Coronary artery (tissue), 2 donors: ENCODE data around the gene NUDT7.

Experiments
- DNase-seq: peaks from one replicate; pipeline ENCODE4 v3.0.0-alpha.2; 2017; ENCODE audit warnings: low spot score
- H3K27ac ChIP-seq, 2 donors: fragments of 200-600 bp; sonication (generic); one replicate each; pipeline ENCODE4 v1.5.1; 2016 to 2019
- H3K4me3 ChIP-seq: fragments of 200-600 bp; sonication (generic); 2 replicates; pipeline ENCODE4 v1.5.1; 2016; ENCODE audit warnings: mild to moderate bottlenecking, moderate library complexity
- TF ChIP-seq, protein P1 (sequence below): fragments of 200-600 bp; sonication (generic); IDR thresholded peaks from one replicate; pipeline ENCODE4 v1.5.1; 2019; ENCODE audit warnings: antibody characterized with exemption

The NUDT7 gene

DNA sequence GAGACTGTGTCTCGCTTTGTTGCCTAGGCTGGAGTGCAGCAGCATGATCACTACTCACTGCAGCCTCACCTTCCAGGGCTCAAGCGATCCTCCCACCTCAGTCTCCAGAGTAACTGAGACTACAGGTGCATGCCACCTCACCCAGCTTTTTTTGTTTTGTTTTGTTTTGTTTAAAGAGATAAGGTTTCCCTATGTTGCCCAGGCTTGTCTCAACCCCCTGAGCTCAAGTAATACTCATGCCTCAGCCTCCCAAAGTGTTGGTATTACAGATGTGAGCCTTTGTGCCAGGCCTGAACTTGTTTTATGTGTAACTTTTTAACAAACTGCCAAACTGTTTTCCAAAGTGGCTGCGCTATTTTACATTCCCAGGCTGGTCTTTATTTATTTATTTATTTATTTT is 41.8 kb upstream of the NUDT7 start:
- TF ChIP-seq, protein P1, sequence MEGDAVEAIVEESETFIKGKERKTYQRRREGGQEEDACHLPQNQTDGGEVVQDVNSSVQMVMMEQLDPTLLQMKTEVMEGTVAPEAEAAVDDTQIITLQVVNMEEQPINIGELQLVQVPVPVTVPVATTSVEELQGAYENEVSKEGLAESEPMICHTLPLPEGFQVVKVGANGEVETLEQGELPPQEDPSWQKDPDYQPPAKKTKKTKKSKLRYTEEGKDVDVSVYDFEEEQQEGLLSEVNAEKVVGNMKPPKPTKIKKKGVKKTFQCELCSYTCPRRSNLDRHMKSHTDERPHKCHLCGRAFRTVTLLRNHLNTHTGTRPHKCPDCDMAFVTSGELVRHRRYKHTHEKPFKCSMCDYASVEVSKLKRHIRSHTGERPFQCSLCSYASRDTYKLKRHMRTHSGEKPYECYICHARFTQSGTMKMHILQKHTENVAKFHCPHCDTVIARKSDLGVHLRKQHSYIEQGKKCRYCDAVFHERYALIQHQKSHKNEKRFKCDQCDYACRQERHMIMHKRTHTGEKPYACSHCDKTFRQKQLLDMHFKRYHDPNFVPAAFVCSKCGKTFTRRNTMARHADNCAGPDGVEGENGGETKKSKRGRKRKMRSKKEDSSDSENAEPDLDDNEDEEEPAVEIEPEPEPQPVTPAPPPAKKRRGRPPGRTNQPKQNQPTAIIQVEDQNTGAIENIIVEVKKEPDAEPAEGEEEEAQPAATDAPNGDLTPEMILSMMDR: no peak
- no peak overlapping the region for H3K4me3 ChIP-seq

DNA sequence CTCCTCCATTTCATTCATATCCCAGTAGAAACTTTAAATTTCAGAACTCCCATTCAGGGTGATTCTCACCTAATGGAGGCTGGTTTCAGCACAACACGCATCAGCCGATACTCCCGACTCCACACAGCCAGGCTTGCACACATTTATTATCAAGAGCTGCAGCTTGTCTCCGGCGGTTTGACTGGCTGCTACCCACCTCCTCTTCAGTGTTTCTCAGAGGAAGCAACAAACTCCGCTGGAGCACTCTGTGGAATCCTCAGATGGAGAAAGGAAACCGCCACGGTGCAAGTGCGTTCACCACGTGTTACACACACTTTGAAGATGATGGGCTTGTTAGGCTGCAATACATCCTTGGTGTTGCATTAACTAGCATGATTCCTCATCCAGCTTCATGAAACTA is 39.7 kb upstream of the NUDT7 start:
- TF ChIP-seq, protein P1: no peak
- no peak for DNase-seq

More for the DNA sequence above, 41.8 kb upstream of the NUDT7 start:
- no peak for DNase-seq
- H3K27ac ChIP-seq: no peak overlapping the region

DNA sequence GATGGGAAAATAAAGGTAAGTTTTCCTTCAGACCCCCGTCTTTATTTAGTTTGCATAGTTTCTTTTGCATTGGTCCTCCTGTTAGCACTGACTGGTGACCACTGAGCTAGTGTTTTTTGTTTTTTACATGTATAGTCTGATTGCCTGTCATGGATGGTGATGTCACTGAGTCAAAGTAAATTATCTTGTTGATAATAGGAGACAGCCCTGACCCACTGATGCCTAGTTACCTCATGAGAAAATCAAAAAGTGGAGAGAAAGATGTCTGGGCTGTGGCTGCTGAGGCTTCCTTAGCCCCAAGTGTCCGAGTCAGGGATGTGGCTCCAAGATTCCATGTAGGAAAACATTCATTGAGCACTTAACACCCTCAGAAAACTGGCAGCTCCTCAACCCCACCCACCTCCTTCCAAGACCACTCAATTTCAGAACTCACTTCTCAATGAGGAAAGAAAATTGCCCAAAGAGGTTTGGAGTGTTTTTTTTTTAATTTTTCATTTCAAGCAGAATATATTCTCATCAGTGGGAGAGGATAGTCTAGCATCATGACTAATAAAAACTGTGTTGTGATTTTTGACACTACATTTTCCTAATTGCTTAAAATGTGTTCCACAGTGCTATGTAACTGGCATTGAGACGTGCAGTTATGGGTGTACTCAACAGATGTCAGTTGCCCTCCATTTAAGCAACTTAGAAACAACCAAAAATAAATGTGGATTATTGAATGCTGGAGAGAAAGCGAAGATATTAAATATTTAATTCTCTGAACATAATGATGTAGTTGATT is 38.7 kb upstream of the NUDT7 start:
- no peak overlapping the region for H3K27ac ChIP-seq
- TF ChIP-seq, protein P1: no peak
- DNase-seq: no peak
- H3K4me3 ChIP-seq: no peak overlapping the region

More for the DNA sequence above, 39.7 kb upstream of the NUDT7 start:
- Histone ChIP-seq H3K27ac (no peak overlapping the region), H3K4me3 (no peak overlapping the region)

DNA sequence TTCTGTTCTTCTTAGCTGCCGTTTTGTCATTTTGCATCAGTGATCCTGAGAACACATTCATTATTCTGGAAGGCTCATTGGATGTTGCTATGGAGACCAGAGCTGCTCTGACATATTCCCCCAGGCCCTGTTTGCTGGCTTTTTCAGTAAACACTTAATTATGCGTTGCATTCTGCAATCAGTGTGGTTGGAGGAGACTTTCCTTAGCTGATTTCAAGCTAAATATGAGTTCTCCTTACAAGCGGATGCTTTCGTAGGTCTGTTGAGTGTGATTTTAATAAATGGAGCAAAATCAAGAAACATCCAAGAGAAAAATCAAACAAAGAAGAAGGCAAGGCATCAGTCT is 38.2 kb upstream of the NUDT7 start:
- no peak for DNase-seq
- no peak overlapping the region for H3K4me3 ChIP-seq
- no peak overlapping the region for H3K27ac ChIP-seq
- TF ChIP-seq, protein P1: no peak

DNA sequence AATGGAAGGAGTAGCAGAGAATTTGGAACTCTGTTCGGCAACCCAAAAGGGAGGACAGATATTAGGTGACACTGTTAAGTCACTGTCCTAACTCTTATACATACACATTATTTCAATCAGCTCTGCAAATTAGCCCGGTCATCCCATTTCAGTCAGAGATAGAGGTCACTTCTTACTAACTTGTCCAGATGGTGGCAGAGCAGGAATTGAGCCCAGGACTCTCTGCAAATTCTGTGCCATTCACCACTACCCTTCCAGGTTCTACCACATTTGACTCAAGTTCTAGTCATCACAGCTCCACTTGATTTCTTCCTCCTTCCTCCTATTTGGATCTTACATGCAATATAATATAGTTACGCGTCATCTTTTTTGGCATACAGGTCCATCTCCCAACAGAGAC is 35.9 kb upstream of the NUDT7 start:
- DNase-seq: no peak
- Histone ChIP-seq H3K27ac (no peak overlapping the region), H3K4me3 (no peak overlapping the region)
- TF ChIP-seq, protein P1: no peak

DNA sequence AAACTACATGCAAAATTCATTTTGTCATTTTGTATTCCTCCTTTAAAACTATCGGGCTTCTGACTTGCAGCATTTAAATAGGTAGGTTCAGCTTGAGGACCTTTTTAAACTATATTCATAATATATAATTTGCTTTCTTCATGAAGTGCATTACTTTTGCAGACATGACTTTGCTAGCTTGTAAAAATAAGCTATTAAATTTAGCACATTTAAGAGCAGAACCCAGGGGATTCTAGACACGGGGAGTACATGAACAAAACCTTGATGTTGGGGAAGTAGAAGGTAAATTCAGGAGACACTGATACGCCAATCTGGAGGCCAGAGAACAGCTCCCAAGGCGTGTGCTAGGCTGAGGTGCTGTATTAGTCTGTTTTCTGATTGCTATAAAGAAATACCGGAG is 32.3 kb upstream of the NUDT7 start:
- H3K4me3 ChIP-seq: no peak overlapping the region
- TF ChIP-seq, protein P1: no peak

DNA sequence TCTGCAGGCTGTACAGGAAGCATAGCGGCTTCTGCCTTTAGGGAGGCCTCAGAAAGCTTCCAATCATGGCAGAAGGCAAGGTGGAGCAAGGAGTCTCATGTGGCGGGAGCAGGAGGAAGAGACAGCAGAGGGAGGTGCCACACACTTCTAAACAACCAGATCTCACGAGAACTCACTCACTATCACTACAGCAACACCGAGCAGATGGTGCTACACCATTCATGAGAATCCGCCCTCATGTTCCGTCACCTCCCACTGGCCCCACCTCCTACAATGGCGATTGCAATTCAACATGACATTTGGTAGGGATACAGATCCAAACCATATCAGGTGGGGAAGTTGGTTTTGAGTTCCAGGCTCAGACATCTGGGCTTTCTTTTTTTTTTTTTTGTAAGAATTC is 31.9 kb upstream of the NUDT7 start:
- H3K4me3 ChIP-seq: no peak overlapping the region
- DNase-seq: no peak
- no peak overlapping the region for H3K27ac ChIP-seq
- TF ChIP-seq, protein P1: no peak

More for the DNA sequence above, 32.3 kb upstream of the NUDT7 start:
- no peak overlapping the region for H3K27ac ChIP-seq
- DNase-seq: no peak
